Activated T-helper 1 cell treated with anti-CD3 and anti-CD28 coated beads, Interleukin-12 subunit alpha, Interleukin-12 subunit beta, Interleukin-2, Interleukin-4 antibody, amounts not matched to agents 30 ng/mL and 10 ng/mL and 1 ng/mL, durations not matched to agents 14 hours and 24 hours and 36 hours (primary cell): ENCODE data around the gene AGO4. TPM values are rescaled to one million over a fixed set of nuclear protein-coding genes. Genes with fewer than 3 reads are reported as not detected.
"Not testable (repeated sequence)": the region's sequence is repeated elsewhere in the genome, so short reads cannot be mapped to it uniquely, and the experiment has no call there.

Experiments
- DNase-seq: peaks from one replicate; pipeline ENCODE4 v3.0.0; 2021; ENCODE audit warnings: low spot score
- H3K27ac Mint-ChIP-seq: one replicate; pipeline ENCODE4 v1.8.0; 2021; ENCODE audit warnings: mild to moderate bottlenecking, mixed read lengths
- H3K27me3 Mint-ChIP-seq: one replicate; pipeline ENCODE4 v1.8.0; 2022; ENCODE audit warnings: mild to moderate bottlenecking, moderate library complexity, mixed read lengths; ENCODE audit not compliant: insufficient read depth
- H3K36me3 Mint-ChIP-seq: one replicate; pipeline ENCODE4 v1.8.0; 2021; ENCODE audit warnings: low read depth, mixed read lengths
- H3K4me1 Mint-ChIP-seq: one replicate; pipeline ENCODE4 v1.8.0; 2021; ENCODE audit warnings: low read depth, mixed read lengths
- H3K4me3 Mint-ChIP-seq: one replicate; pipeline ENCODE4 v1.8.0; 2021; ENCODE audit warnings: mild to moderate bottlenecking, moderate library complexity, mixed read lengths
- H3K9me3 Mint-ChIP-seq: one replicate; pipeline ENCODE4 v1.8.0; 2021; ENCODE audit warnings: mixed read lengths
- intact Hi-C: fragments of 100-400 bp; cut with micrococcal nuclease; formaldehyde crosslinking; loops from one replicate; pipeline ENCODE4 v1.15.1; 2024
- total RNA-seq: library from RNA; stranded (reverse); gene quantifications from 2 replicates; pipeline ENCODE4 v1.2.3, GENCODE V29; 2022

The AGO4 gene
- total RNA-seq, 1 donor from 2014 or later: 8.0 TPM

- no peaks in the 10 kb centered on the region for H3K4me1 Mint-ChIP-seq
- peaks cover 4% of the 10 kb centered on the region for H3K27me3 Mint-ChIP-seq
- no peak overlapping the region for H3K4me3 Mint-ChIP-seq
- DNase-seq: no peak
- H3K27ac Mint-ChIP-seq: no peak overlapping the region
- intact Hi-C loops: no loop called here
- no peaks in the 10 kb centered on the region for H3K9me3 Mint-ChIP-seq
- H3K36me3 Mint-ChIP-seq: no peaks in the 10 kb centered on the region
These were observed 17.1 kb upstream of the AGO4 start for GRCh38 chr1:35790670-35791069.

GRCh38 chr1:35795295-35795694, 12.5 kb upstream of the AGO4 start:
- no peak for DNase-seq
- no peak overlapping the region for H3K27ac Mint-ChIP-seq
- no peaks in the 10 kb centered on the region for H3K36me3 Mint-ChIP-seq
- no peaks in the 10 kb centered on the region for H3K27me3 Mint-ChIP-seq
- intact Hi-C loops: no loop called here
- no peaks in the 10 kb centered on the region for H3K9me3 Mint-ChIP-seq
- no peaks in the 10 kb centered on the region for H3K4me1 Mint-ChIP-seq
- no peak overlapping the region for H3K4me3 Mint-ChIP-seq

DNA sequence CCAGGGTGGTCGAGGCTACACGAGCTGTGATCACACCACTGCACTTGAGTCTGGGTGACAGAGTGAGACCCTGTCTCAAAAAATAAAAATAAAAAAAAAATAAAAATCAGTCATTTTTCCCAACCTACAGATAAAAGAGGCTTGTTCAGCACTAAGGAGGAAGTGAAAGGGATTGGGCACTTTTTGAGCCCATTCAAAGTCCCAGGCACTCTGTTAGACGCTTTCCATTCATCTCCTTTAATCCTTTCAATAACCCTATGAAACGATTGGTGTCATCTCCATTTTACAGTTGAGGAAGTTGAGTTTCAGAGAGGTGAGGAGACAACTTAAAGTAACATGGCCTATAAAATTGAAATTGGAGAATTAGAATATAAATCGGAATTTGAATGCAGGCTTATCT, 10.4 kb upstream of the AGO4 start:
- H3K4me3 Mint-ChIP-seq: no peak overlapping the region
- H3K36me3 Mint-ChIP-seq: no peaks in the 10 kb centered on the region
- intact Hi-C loops: no loop called here
- H3K27me3 Mint-ChIP-seq: no peaks in the 10 kb centered on the region
- H3K9me3 Mint-ChIP-seq: no peaks in the 10 kb centered on the region
- DNase-seq: no peak
- no peaks in the 10 kb centered on the region for H3K4me1 Mint-ChIP-seq
- H3K27ac Mint-ChIP-seq: no peak overlapping the region

GRCh38 chr1:35798019-35798418, 9.8 kb upstream of the AGO4 start:
- intact Hi-C loops, DNase-seq, H3K36me3 Mint-ChIP-seq, H3K27ac Mint-ChIP-seq, H3K4me1 Mint-ChIP-seq, H3K4me3 Mint-ChIP-seq, H3K27me3 Mint-ChIP-seq, H3K9me3 Mint-ChIP-seq: not testable (repeated sequence)

DNA sequence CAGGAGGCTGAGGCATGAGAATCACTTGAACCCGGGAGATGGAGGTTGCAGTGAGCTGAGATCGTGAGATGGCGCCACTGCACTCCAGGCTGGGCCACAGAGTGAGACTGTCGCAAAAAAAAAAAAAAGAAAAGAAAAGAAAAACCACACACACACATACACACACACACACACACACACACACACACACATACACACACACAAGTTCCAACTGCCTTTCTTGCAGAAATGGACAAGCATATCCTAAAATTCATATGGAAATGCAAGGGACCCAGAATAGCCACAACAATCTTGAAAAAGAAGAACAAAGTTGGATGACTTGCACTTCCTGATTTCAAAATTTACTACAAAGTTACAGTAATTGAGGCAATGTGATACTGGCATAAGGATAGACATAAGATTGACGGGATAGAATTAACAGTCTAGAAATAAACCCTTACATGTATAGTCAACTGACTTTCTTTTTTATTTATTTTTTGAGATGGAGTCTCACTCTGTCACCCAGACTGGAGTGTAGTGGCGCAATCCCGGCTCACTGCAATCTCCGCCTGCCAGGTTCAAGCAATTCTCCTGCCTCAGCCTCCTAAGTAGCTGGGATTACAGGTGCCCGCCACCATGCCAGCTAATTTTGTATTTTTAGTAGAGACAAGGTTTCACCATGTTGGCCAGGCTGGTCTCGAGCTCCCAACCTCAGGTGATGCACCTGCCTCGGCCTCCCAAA, 7.5 kb upstream of the AGO4 start:
- H3K27ac Mint-ChIP-seq, H3K9me3 Mint-ChIP-seq, H3K36me3 Mint-ChIP-seq, H3K27me3 Mint-ChIP-seq, intact Hi-C loops, H3K4me3 Mint-ChIP-seq, H3K4me1 Mint-ChIP-seq, DNase-seq: not testable (repeated sequence)

DNA sequence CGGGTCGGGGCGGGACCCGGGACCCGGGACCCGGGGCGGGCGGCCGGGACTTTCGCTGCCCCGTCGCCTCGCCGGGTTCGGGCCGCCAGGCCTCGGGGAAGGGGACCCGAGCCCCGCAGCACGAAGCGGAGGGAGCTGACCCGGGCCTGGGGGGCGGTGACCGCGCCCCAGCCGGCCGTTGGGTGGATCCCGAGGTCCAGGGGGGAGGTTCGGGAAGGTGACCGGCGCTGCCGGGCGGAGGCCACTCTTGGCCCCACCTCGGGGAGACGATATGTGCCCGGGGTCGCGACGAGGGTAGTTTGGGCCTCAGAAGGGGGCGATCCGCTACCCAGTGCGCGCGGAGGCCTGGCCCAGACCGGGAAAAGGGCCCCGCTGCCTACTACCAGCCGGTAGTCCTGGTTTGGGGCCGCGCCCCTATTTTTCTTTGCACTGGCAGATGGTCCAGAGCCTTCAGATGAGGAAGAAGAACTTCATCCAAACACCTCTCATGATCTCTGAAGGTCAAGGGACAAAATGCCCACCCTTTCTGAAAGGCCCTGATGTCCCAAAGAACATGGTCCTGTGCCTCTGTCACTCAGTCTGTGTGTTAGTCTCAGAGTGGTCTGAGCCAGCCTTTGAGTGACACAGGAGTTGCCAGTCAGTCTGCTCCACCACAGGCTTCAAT, 766 bp downstream of the AGO4 start:
- peaks cover 4% of the 10 kb centered on the region for H3K36me3 Mint-ChIP-seq
- H3K4me1 Mint-ChIP-seq: peaks cover 31% of the 10 kb centered on the region
- intact Hi-C loops: loop anchor here (5.0 kb wide), 1 partner anchor 124 kb away; the partner anchor contains the start of gene AGO3
- H3K9me3 Mint-ChIP-seq: no peaks in the 10 kb centered on the region
- no peak for DNase-seq
- peak overlapping the region; percentile 92 for H3K4me3 Mint-ChIP-seq
- peak overlapping the region; percentile 92 for H3K27ac Mint-ChIP-seq
- H3K27me3 Mint-ChIP-seq: no peaks in the 10 kb centered on the region

DNA sequence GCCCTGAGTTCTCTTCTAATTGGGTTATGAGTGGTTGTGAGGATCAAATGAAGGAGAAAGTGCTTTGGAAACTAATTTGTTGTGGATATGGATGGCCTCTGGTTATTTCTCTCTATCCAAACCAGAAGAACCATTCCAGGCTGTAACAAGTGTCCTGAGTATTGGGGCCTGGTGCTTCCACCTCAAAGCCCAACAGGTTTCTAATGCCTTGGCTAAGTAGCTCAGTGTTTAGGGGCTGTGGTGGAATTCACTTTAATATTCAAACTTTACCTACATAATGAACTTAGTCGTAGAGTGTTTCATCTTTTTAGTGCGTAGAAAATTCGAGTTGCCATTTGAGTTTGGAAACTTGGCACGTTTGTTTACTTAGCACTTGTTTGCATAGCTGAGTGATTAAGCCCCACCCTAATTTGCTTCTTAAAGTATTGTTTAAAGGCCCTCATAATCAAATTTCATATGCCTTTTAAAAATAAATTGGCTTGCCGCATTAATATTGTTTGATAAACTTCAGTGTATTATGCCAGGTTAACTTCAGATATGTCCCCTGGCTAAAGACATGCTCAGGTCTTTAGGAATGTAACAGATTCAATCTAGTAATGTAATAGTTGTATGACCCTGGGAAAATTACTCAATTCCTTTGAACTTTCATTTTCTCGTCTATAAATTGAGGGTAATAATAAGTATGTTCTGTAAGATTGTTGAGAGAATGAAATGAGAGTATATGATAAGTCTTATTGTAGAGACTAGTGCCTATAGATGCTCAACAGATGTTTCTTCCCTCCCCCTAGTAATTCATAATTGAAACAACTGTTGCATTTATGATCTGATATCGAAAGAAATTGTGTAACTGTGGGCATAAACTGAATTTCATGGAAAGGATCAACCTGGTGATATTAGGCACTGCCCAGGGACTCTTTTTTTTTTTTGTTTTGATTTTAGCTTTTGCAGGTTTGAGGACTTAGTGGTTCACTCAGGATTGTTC, 1.6 kb downstream of the AGO4 start:
- peaks cover 3% of the 10 kb centered on the region for H3K27me3 Mint-ChIP-seq
- no peak for DNase-seq
- intact Hi-C loops: loop anchor here (5.0 kb wide), 1 partner anchor 123 kb away; the partner anchor contains the start of gene AGO3
- peak overlapping the region; percentile 92 for H3K27ac Mint-ChIP-seq
- H3K9me3 Mint-ChIP-seq: no peaks in the 10 kb centered on the region
- H3K4me1 Mint-ChIP-seq: peaks cover 30% of the 10 kb centered on the region
- peaks cover 4% of the 10 kb centered on the region for H3K36me3 Mint-ChIP-seq
- peak overlapping the region; percentile 92 for H3K4me3 Mint-ChIP-seq

DNA sequence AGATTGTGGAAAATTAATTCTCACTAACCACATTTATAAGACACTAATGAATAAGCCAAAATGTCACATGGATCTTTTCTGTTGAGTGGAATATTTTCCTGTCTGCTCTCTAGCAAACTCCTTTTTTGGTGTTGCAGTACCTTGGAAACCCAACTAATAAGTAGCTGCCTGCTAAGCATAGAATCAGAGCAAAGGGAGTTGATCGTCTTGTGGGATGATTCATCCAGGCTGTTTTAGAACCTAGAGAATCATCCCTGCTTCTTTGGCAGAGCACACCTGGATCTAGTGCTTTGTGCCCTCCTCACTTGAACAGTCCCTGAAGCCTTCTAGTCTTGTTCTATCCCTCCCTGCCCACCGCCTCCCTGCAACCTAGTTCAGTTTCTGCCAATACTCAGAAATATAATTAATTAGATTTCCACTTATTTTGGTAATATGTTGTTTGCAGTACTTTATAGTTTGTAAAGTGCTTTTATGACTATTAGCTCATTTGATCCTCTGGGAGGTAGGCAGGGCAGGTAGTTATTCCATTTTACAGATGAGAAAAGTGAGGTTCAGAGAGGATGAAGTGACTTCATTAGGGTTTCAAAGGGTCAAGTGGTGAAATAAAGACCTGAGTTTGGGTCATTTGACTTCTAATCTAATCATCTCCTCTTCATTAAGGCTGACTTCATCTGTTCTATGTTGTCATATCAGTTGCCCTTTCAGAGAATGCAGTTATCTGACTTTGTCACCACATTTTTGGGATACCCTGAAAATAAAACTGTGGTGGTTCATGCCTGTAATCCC, 2.5 kb downstream of the AGO4 start:
- Mint-ChIP-seq H3K9me3 (no peaks in the 10 kb centered on the region), H3K27me3 (peaks cover 3% of the 10 kb centered on the region), H3K27ac (no peak overlapping the region), H3K36me3 (peaks cover 4% of the 10 kb centered on the region), H3K4me1 (peaks cover 25% of the 10 kb centered on the region), H3K4me3 (peak overlapping the region; percentile 92)
- no peak for DNase-seq
- intact Hi-C loops: no loop called here

DNA sequence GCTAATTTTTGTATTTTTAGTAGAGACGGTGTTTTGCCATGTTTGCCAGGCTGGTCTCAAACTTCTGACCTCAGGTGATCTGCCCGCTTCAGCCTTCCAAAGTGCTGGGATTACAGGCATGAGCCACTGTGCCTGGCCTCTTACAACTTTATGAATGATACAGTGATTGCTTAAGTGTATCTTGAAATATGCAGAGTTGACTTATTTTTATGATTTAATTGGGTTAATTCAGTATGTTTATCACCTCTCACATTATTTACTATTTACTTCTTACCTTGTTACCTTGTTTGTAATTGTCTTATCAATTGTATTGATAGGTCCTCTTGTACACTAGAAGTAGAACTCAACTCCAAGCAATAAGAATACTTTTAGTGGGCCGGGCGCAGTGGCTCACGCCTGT, 4.9 kb downstream of the AGO4 start:
- H3K27ac Mint-ChIP-seq, DNase-seq, H3K36me3 Mint-ChIP-seq, H3K4me3 Mint-ChIP-seq, H3K27me3 Mint-ChIP-seq, H3K9me3 Mint-ChIP-seq, intact Hi-C loops: not testable (repeated sequence)
- H3K4me1 Mint-ChIP-seq: peaks cover 25% of the 10 kb centered on the region

- H3K27ac Mint-ChIP-seq: no peak overlapping the region
- H3K27me3 Mint-ChIP-seq: peaks cover 3% of the 10 kb centered on the region
These were observed 17.4 kb downstream of the AGO4 start for GRCh38 chr1:35825255-35825654.

DNA sequence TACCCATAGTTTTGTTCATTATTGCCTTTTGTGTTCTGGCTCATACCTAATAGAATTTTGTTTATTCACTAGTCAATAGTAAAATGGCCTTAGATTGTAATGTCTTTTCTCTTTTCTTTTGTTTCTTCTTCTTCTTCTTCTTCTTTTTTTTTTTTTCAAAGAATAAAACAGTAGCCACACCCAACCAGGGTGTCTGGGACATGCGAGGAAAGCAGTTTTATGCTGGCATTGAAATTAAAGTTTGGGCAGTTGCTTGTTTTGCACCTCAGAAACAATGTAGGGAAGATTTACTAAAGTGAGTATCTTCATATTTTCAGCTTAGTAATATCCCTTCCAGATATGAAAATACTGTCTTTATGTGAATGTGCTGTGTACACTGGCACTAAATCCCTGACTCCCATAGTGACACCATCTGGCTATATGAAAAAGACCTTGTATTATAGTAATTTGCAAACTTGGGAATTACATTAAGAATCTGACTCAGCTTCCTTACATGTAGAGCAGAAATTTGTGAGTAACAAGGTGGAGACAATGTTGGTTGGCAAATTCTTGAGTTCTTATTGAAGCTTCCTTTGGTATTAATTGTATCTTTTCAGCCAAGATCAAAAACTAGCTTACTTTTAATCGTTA, 24.6 kb downstream of the AGO4 start:
- no peak for DNase-seq
- H3K27me3 Mint-ChIP-seq: no peaks in the 10 kb centered on the region
- intact Hi-C loops: no loop called here
- H3K9me3 Mint-ChIP-seq: no peaks in the 10 kb centered on the region
- H3K4me1 Mint-ChIP-seq: no peaks in the 10 kb centered on the region
- no peak overlapping the region for H3K4me3 Mint-ChIP-seq
- H3K36me3 Mint-ChIP-seq: peaks cover 25% of the 10 kb centered on the region
- H3K27ac Mint-ChIP-seq: no peak overlapping the region

More at GRCh38 chr1:35825255-35825654, 17.4 kb downstream of the AGO4 start:
- Mint-ChIP-seq H3K36me3 (peaks cover 20% of the 10 kb centered on the region), H3K9me3 (no peaks in the 10 kb centered on the region), H3K4me1 (no peaks in the 10 kb centered on the region), H3K4me3 (no peak overlapping the region)
- no peak for DNase-seq
- intact Hi-C loops: no loop called here

DNA sequence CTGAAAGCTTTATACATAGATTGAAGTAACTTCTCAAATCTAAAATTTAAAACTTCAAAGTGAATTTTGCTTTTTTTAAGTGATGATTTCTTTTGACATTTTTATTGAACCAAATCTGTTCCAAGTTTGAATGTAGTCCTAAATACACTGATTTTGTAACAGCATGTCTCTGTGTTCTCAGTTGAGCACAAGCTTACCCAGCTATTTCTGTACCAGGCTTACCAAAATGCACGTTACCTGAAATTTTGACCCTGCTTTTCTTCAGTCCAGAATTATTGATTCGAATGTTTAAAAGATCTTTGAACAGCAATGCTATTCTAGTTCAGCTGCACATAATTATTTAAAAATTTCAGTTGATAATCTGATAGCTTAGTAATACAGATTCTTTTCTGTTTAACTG, 25.6 kb downstream of the AGO4 start:
- no peak for DNase-seq
- intact Hi-C loops: no loop called here
- peaks cover 25% of the 10 kb centered on the region for H3K36me3 Mint-ChIP-seq
- no peaks in the 10 kb centered on the region for H3K27me3 Mint-ChIP-seq
- no peaks in the 10 kb centered on the region for H3K9me3 Mint-ChIP-seq
- no peak overlapping the region for H3K4me3 Mint-ChIP-seq
- no peaks in the 10 kb centered on the region for H3K4me1 Mint-ChIP-seq
- H3K27ac Mint-ChIP-seq: no peak overlapping the region
